NCI-H1694 treated with DMSO at 0.1 percent for 48 hours (cell line): Measurements from ENCODE around the gene IPO11.

Experiments
- DNase-seq: peaks from one replicate; lab custom pipeline; 2025; lab: John Stamatoyannopoulos, UW

The IPO11 gene

DNA sequence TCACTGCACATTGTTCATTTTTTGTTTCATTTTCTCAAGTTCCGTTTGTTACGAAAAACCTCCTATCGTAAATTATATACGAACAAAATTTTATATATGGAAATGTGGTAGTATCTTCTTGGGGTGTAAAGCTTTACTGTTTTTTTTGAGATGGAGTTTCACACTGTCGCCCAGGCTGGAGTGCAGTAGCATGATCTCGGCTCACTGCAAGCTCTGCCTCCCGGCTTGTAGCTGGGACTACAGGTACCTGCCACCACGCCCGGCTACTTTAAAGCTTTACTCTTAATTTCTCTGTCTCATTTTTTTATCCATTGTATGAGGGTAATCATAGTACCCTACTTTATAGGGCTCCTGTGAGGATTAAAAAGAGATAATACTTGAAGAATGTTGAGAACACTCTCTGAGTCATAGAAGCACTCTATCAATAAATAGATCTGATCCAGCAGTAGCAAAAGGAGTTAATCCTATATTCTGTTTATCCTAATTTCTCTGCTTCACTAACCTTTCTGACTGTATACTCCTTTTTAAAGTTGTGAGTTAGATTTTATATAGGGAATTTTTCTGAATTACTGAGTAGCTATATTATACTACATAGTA, 160.5 kb downstream of the IPO11 start:
- no peak for DNase-seq

DNA sequence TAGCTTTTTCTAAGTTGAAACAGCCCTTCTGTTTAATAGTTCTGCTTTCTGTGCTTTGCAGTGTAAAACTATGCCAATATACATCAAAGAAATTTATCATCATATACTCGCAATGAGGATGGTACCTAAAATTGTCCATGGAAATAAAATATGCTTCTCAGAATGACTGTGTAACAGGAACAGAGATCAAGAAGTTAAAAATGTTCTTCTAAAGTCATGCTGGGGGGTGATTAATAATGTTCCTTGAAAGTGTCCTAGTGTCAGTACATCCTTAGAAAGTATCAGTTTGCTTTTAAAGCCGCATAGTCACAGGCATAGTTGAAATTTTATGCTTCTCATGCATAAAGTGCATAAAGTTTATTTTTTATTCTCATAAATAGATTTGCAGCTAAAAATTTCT, 162.0 kb downstream of the IPO11 start:
- no peak for DNase-seq

GRCh38 chr5:62575066-62575465, 162.5 kb downstream of the IPO11 start:
- DNase-seq, result no peak

- no peak for DNase-seq
Measured at GRCh38 chr5:62575489-62575888, 162.9 kb downstream of the IPO11 start.

GRCh38 chr5:62576570-62577170, 164.1 kb downstream of the IPO11 start:
- DNase-seq, result no peak

GRCh38 chr5:62577488-62577887, 164.9 kb downstream of the IPO11 start:
- no peak for DNase-seq

DNA sequence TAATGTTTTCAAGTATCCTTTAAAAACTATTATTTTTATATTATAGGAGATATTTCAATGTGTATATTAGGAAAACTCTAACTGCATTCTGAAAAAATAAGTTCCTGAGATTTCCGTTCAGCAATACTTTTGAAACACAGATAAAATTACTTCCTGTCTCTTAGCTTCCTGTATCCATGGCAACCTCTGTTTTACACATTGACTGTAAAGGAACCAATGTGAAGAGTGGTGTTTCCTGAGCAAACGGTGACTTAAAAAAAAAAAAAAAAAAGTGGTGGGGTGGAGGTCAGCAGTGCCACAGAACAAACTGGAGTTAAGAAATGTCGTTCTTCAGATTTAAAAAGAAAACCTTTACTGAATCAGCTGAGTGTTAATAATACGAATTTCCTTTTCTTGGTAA, 166.0 kb downstream of the IPO11 start, which contains the start of gene LRRC70:
TSS of gene LRRC70 (plus strand) at position 280 of the 400 bp plus-strand sequence. CDS start 620 bp downstream, outside the sequence.
- DNase-seq, result no peak

DNA sequence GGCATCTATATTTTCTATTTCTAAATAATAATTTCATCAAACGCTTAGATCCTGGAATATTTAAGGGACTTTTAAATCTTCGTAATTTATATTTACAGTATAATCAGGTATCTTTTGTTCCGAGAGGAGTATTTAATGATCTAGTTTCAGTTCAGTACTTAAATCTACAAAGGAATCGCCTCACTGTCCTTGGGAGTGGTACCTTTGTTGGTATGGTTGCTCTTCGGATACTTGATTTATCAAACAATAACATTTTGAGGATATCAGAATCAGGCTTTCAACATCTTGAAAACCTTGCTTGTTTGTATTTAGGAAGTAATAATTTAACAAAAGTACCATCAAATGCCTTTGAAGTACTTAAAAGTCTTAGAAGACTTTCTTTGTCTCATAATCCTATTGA, 167.2 kb downstream of the IPO11 start:
- DNase-seq, result no peak

GRCh38 chr5:62581836-62582597, 169.5 kb downstream of the IPO11 start:
- no peak for DNase-seq

GRCh38 chr5:62584391-62584790, 171.8 kb downstream of the IPO11 start:
- DNase-seq, result no peak

GRCh38 chr5:62585306-62585705, 172.7 kb downstream of the IPO11 start:
- no peak for DNase-seq

DNA sequence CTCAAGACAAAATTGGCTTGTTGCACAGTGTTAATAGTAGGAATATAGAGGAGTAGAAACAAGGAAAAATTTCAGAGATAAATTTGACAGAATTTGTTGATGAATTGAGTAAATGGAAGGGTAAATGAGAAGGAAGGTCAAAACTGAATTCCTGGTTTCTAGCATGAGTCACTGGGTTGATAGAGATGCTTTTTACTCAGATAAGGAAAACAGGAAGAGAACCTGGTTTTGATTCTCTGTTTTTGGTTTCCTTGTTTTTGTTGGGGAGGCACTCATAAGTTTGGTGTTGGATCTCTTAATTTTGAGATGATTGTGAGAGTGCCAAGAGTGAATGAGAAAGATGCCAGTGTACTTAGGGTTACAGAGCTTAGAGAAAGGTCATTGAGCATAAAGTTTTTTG, 173.2 kb downstream of the IPO11 start:
- DNase-seq, result no peak

DNA sequence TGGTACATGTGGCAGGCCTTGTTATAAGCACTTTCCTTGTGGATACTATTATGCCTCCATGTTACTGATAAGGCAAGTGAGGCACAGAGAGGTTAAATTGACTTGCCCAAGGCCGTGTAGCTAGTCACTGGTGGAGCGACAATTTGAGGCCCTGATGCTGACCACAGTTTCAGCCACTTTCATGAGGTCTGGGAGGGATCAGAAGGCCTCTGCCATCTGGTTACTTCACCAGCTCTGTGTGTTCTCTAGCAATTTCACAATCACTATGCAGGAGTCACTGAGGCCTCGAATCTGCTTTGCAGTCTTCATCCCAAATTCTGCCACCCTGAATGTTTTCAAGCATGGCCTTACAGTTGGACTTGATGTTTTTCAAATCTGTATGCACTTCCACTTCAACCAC, 175.2 kb downstream of the IPO11 start:
- DNase-seq, result no peak

GRCh38 chr5:62588668-62589067, 176.1 kb downstream of the IPO11 start:
- DNase-seq, result no peak

DNA sequence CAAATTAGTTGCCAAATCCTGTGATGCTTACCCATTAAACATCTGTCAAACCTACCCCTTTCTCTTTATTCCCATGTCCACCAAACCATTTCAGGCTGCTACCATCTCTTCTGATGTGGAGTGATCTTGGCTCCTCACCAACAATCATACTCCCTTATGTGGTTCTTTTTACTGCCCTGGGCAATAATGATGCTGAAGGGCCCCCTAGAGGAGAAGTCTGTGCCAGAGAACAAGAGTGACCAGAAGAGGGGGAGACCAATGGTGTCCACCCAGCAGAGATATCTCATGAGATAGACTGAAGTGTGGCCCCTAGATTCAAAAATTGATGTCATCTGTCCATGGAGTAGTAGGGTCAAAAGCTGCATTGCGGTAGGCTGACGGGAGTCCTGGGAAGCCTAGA, 176.9 kb downstream of the IPO11 start:
- DNase-seq, result no peak

DNA sequence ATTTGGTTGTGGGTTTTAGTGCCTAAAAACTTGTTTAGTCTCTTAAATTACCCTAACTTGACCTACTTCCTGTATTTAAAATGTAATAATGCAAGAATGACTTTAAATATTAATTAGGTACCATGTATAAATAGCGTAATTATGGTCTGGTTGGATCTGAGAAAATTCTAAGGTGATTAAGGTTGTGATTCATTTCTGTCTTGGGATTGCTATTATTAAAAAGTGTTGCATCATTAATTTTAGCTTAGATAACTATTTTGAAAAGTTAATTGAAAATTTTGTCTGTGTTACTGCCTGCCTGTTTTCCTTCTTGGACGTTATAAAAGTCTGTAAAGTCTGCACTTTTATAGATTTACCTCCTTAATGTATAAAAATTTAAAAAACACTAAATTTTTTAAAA, 177.8 kb downstream of the IPO11 start:
- DNase-seq, result no peak

- DNase-seq, result no peak
Measured at GRCh38 chr5:62592558-62592957, 180.0 kb downstream of the IPO11 start.

GRCh38 chr5:62593331-62593730, 180.8 kb downstream of the IPO11 start:
- no peak for DNase-seq

GRCh38 chr5:62594364-62594984, 181.9 kb downstream of the IPO11 start:
- DNase-seq, result no peak

DNA sequence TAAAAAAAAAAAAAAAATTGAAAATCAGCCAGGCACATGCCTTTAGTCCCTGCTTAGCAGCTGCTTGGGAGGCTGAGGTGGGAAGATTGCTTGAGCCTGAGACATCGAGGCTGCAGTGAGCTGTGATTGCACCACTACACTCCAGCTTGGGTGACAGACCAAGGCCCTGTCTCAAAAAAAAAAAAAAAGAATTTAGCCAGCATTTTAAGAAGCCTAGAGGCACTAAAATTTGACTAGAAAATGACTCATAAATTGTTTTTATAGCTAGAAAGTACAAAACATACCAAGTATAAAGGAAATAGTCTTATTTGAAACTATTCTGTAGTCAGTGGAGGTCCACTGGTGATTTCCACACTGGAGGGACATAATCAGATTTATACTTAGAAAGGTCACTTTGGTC, 183.5 kb downstream of the IPO11 start:
- DNase-seq, result no peak

- DNase-seq, result no peak
Measured at GRCh38 chr5:62596691-62597090, 184.1 kb downstream of the IPO11 start.

DNA sequence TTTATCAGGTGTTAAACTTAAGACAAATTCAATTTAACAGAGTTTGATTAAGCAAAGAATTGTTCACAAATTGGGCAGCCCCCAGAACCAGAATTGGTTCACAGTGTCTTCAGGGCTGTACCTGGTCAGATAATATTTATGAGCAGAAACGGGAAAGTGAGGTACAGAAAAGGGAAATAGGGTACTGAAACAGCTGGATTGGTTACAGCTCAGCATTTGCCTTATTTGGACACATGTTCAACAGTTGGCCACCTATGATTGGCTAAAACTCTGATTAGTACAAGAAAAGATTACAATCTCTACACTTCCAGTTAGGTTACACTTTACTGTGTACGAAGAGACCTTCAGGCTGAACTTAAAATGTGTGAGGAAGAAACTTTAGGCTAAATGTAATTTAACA, 184.8 kb downstream of the IPO11 start:
- no peak for DNase-seq
